SK-N-SH treated with all-trans-retinoic acid at 6 μM for 48 hours (cell line): ENCODE data around the gene RXRG.

Experiments
- ATAC-seq: fragments of 200-7000 bp; cut with Tn5 transposase; 3 replicates; pipeline ENCODE4 v1.9.1; 2020; ENCODE audit warnings: mild to moderate bottlenecking, moderate library complexity
- ARNTL ChIP-seq: fragments of 450-650 bp; formaldehyde crosslinking; IDR thresholded peaks from 2 replicates; pipeline ENCODE4 v1.5.0; 2020; ENCODE audit warnings: low read depth, mild to moderate bottlenecking, moderate library complexity, borderline replicate concordance
- BACH2 ChIP-seq: fragments of 250-450 bp; sonication (Bioruptor Pico); IDR thresholded peaks from 2 replicates; pipeline ENCODE4 v1.9.0; 2021; ENCODE audit warnings: mild to moderate bottlenecking, borderline replicate concordance
- CSDC2 ChIP-seq: fragments of 250-450 bp; sonication (Bioruptor Pico); IDR thresholded peaks from 2 replicates; pipeline ENCODE4 v1.5.0; 2020; ENCODE audit warnings: mild to moderate bottlenecking, moderate library complexity
- ESRRG ChIP-seq: fragments of 250-450 bp; sonication (Bioruptor Pico); IDR thresholded peaks from 2 replicates; pipeline ENCODE4 v1.6.1; 2021; ENCODE audit warnings: mild to moderate bottlenecking
- GLIS3 ChIP-seq: fragments of 250-450 bp; sonication (Bioruptor Pico); IDR thresholded peaks from 2 replicates; pipeline ENCODE4 v1.5.0; 2020; ENCODE audit warnings: mild to moderate bottlenecking, moderate library complexity
- ISL1 ChIP-seq: fragments of 250-450 bp; sonication (Bioruptor Pico); IDR thresholded peaks from 2 replicates; pipeline ENCODE4 v2.1.2; 2022; ENCODE audit warnings: mild to moderate bottlenecking, moderate library complexity
- OSR1 ChIP-seq: fragments of 250-450 bp; sonication (Bioruptor Pico); IDR thresholded peaks from 2 replicates; pipeline ENCODE4 v1.8.0; 2022; ENCODE audit warnings: moderate library complexity, mild to moderate bottlenecking, inconsistent platforms
- PPARA ChIP-seq: fragments of 250-450 bp; sonication (Bioruptor Pico); IDR thresholded peaks from 2 replicates; pipeline ENCODE4 v1.5.0; 2020; ENCODE audit warnings: mild to moderate bottlenecking, borderline replicate concordance
- RARB ChIP-seq: fragments of 250-450 bp; sonication (Bioruptor Pico); IDR thresholded peaks from 2 replicates; pipeline ENCODE4 v1.8.0; 2021; ENCODE audit warnings: mild to moderate bottlenecking, moderate library complexity
- SNAI2 ChIP-seq: fragments of 250-450 bp; sonication (Bioruptor Pico); IDR thresholded peaks from 2 replicates; pipeline ENCODE4 v1.5.0; 2020; ENCODE audit warnings: mild to moderate bottlenecking, moderate library complexity
- TCF4 ChIP-seq: fragments of 250-450 bp; sonication (Bioruptor Pico); IDR thresholded peaks from 2 replicates; pipeline ENCODE4 v1.8.0; 2021; ENCODE audit warnings: mild to moderate bottlenecking, moderate library complexity, borderline replicate concordance
- TOX ChIP-seq: fragments of 250-450 bp; sonication (Bioruptor Pico); IDR thresholded peaks from 2 replicates; pipeline ENCODE4 v1.8.0; 2021; ENCODE audit warnings: mild to moderate bottlenecking, moderate library complexity, borderline replicate concordance
- ZC3H10 ChIP-seq: fragments of 250-450 bp; sonication (Bioruptor Pico); IDR thresholded peaks from 2 replicates; pipeline ENCODE4 v1.5.1; 2021; ENCODE audit warnings: mild to moderate bottlenecking, moderate library complexity
- ZFP3 ChIP-seq: fragments of 250-450 bp; sonication (Bioruptor Pico); IDR thresholded peaks from 2 replicates; pipeline ENCODE4 v1.5.0; 2020; ENCODE audit warnings: mild to moderate bottlenecking, moderate library complexity
- ZFP30 ChIP-seq: fragments of 450-650 bp; formaldehyde crosslinking; IDR thresholded peaks from 2 replicates; pipeline ENCODE4 v1.5.0; 2022; ENCODE audit warnings: mild to moderate bottlenecking, moderate library complexity
- ZNF565 ChIP-seq: fragments of 450-650 bp; formaldehyde crosslinking; conservative IDR thresholded peaks from 2 replicates; pipeline ENCODE4 v1.5.0; 2020; ENCODE audit warnings: low read depth, mild to moderate bottlenecking, moderate library complexity
- ZNF70 ChIP-seq: fragments of 450-650 bp; formaldehyde crosslinking; IDR thresholded peaks from 2 replicates; pipeline ENCODE4 v1.5.0; 2020; ENCODE audit warnings: mild to moderate bottlenecking, moderate library complexity
- ZNF8 ChIP-seq: fragments of 450-650 bp; formaldehyde crosslinking; IDR thresholded peaks from 2 replicates; pipeline ENCODE4 v1.5.0; 2020; ENCODE audit warnings: mild to moderate bottlenecking, moderate library complexity
- TF ChIP-seq, protein P1 (sequence below): fragments of 250-450 bp; sonication (Bioruptor Pico); IDR thresholded peaks from 2 replicates; pipeline ENCODE4 v1.8.0; 2020; ENCODE audit warnings: mild to moderate bottlenecking, moderate library complexity, borderline replicate concordance
- TF ChIP-seq, protein P2 (sequence below): fragments of 250-450 bp; sonication (Bioruptor Pico); IDR thresholded peaks from 2 replicates; pipeline ENCODE4 v1.5.0; 2020; ENCODE audit warnings: mild to moderate bottlenecking, moderate library complexity
- TF ChIP-seq, protein P3 (sequence below): fragments of 250-450 bp; sonication (Bioruptor Pico); IDR thresholded peaks from 2 replicates; pipeline ENCODE4 v1.5.1; 2021; ENCODE audit warnings: mild to moderate bottlenecking, moderate library complexity
- TF ChIP-seq, protein P4 (sequence below): fragments of 250-450 bp; sonication (Bioruptor Pico); IDR thresholded peaks from 2 replicates; pipeline ENCODE4 v1.5.1; 2020; ENCODE audit warnings: low read depth, mild to moderate bottlenecking, moderate library complexity
- TF ChIP-seq, protein P5 (sequence below): fragments of 250-450 bp; sonication (Bioruptor Pico); IDR thresholded peaks from 2 replicates; pipeline ENCODE4 v1.8.0; 2021; ENCODE audit warnings: low read depth, mild to moderate bottlenecking, moderate library complexity, borderline replicate concordance

Gene RXRG

DNA sequence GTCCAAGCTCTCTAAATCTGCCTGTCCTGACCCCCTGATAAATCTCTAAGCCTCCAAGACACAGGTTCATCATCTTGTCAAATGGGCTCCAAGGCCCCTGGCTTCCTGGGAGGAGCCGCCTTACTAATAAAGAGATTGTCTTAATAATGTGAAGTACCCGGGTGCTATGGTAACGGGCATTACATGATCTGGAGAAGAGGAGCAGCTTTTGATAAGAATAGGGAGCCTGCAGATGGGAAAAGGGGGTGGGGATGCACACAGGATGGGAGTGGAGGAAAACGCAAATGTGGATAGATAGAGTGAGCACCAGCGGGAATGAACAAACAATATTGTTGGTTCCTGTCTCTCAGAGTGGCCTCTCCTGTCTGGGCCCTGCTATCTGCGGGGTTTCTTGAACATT, 11.9 kb upstream of the RXRG start:
- no peak for ATAC-seq
- TF ChIP-seq ARNTL (CRISPR knock-in tag) (no peak), ZNF70 (no peak), ZFP3 (CRISPR knock-in tag) (no peak), OSR1 (CRISPR knock-in tag) (no peak), ESRRG (CRISPR knock-in tag) (no peak), ZNF8 (CRISPR knock-in tag) (no peak), CSDC2 (no peak), BACH2 (no peak), SNAI2 (CRISPR knock-in tag) (no peak), GLIS3 (CRISPR knock-in tag) (no peak), PPARA (CRISPR knock-in tag) (no peak), ZFP30 (CRISPR knock-in tag) (no peak), ISL1 (CRISPR knock-in tag) (no peak), ZNF565 (CRISPR knock-in tag) (no peak)
- TF ChIP-seq, protein P1, sequence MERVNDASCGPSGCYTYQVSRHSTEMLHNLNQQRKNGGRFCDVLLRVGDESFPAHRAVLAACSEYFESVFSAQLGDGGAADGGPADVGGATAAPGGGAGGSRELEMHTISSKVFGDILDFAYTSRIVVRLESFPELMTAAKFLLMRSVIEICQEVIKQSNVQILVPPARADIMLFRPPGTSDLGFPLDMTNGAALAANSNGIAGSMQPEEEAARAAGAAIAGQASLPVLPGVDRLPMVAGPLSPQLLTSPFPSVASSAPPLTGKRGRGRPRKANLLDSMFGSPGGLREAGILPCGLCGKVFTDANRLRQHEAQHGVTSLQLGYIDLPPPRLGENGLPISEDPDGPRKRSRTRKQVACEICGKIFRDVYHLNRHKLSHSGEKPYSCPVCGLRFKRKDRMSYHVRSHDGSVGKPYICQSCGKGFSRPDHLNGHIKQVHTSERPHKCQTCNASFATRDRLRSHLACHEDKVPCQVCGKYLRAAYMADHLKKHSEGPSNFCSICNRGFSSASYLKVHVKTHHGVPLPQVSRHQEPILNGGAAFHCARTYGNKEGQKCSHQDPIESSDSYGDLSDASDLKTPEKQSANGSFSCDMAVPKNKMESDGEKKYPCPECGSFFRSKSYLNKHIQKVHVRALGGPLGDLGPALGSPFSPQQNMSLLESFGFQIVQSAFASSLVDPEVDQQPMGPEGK (CRISPR knock-in tag), result no peak
- TF ChIP-seq, protein P2, sequence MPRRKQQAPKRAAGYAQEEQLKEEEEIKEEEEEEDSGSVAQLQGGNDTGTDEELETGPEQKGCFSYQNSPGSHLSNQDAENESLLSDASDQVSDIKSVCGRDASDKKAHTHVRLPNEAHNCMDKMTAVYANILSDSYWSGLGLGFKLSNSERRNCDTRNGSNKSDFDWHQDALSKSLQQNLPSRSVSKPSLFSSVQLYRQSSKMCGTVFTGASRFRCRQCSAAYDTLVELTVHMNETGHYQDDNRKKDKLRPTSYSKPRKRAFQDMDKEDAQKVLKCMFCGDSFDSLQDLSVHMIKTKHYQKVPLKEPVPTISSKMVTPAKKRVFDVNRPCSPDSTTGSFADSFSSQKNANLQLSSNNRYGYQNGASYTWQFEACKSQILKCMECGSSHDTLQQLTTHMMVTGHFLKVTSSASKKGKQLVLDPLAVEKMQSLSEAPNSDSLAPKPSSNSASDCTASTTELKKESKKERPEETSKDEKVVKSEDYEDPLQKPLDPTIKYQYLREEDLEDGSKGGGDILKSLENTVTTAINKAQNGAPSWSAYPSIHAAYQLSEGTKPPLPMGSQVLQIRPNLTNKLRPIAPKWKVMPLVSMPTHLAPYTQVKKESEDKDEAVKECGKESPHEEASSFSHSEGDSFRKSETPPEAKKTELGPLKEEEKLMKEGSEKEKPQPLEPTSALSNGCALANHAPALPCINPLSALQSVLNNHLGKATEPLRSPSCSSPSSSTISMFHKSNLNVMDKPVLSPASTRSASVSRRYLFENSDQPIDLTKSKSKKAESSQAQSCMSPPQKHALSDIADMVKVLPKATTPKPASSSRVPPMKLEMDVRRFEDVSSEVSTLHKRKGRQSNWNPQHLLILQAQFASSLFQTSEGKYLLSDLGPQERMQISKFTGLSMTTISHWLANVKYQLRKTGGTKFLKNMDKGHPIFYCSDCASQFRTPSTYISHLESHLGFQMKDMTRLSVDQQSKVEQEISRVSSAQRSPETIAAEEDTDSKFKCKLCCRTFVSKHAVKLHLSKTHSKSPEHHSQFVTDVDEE, result no peak
- TF ChIP-seq, protein P3, sequence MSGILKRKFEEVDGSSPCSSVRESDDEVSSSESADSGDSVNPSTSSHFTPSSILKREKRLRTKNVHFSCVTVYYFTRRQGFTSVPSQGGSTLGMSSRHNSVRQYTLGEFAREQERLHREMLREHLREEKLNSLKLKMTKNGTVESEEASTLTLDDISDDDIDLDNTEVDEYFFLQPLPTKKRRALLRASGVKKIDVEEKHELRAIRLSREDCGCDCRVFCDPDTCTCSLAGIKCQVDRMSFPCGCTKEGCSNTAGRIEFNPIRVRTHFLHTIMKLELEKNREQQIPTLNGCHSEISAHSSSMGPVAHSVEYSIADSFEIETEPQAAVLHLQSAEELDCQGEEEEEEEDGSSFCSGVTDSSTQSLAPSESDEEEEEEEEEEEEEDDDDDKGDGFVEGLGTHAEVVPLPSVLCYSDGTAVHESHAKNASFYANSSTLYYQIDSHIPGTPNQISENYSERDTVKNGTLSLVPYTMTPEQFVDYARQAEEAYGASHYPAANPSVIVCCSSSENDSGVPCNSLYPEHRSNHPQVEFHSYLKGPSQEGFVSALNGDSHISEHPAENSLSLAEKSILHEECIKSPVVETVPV (CRISPR knock-in tag), result no peak
- TF ChIP-seq, protein P4, sequence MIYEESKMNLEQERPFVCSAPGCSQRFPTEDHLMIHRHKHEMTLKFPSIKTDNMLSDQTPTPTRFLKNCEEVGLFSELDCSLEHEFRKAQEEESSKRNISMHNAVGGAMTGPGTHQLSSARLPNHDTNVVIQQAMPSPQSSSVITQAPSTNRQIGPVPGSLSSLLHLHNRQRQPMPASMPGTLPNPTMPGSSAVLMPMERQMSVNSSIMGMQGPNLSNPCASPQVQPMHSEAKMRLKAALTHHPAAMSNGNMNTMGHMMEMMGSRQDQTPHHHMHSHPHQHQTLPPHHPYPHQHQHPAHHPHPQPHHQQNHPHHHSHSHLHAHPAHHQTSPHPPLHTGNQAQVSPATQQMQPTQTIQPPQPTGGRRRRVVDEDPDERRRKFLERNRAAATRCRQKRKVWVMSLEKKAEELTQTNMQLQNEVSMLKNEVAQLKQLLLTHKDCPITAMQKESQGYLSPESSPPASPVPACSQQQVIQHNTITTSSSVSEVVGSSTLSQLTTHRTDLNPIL (CRISPR knock-in tag), result no peak
- TF ChIP-seq, protein P5, sequence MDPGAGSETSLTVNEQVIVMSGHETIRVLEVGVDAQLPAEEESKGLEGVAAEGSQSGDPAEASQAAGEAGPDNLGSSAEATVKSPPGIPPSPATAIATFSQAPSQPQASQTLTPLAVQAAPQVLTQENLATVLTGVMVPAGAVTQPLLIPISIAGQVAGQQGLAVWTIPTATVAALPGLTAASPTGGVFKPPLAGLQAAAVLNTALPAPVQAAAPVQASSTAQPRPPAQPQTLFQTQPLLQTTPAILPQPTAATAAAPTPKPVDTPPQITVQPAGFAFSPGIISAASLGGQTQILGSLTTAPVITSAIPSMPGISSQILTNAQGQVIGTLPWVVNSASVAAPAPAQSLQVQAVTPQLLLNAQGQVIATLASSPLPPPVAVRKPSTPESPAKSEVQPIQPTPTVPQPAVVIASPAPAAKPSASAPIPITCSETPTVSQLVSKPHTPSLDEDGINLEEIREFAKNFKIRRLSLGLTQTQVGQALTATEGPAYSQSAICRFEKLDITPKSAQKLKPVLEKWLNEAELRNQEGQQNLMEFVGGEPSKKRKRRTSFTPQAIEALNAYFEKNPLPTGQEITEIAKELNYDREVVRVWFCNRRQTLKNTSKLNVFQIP, result no peak

DNA sequence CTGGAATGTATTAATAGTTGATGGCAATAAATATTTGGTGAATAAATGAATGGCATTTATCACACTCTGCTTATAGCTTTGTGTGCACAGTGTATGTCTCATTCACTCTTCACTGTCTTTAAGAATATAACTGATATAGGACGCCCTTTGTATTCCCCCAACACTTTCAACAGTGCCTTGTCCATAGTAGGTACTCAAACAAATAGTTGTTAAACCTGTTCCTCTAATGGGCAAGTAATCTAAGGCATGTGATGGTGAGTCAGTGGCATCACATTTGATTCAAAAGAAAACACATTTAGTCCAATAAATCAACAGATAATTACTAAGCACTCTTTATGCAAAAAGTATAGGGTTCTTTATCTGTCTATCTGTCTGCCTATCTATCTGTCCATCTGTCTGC, 11.2 kb upstream of the RXRG start:
- no peak for TF ChIP-seq SNAI2 (CRISPR knock-in tag)
- TF ChIP-seq, all 23 proteins: peak for 0
- no peak for ATAC-seq

DNA sequence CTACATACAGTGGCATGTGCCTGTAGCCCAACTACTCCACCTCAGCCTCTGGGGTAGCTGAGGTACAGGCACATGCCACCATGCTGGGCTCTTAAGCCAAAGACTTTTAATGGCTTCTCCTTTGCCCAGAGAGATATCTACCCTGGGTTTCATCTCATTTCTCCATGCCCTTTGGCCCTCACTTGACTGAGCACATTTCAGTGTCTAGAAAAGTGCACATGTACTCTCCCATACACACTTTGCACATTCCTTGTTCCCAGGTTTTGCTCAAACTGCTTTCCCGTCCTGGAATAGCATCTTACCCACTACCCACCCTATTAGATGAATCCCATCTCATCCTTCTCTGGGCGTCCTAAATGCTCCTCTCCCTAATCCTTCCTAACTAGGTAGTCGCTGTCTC, 10.2 kb upstream of the RXRG start:
- no peak for ATAC-seq
- TF ChIP-seq OSR1 (CRISPR knock-in tag) (no peak), PPARA (CRISPR knock-in tag) (no peak), TCF4 (no peak), GLIS3 (CRISPR knock-in tag) (no peak), ZC3H10 (CRISPR knock-in tag) (no peak), TOX (no peak), ZNF565 (CRISPR knock-in tag) (no peak), ESRRG (CRISPR knock-in tag) (no peak), RARB (CRISPR knock-in tag) (no peak)
- TF ChIP-seq, protein P1 (CRISPR knock-in tag), result no peak
